Smooth muscle cell (in vitro differentiated cells): Measurements from ENCODE around the gene MRPL1. TPM values are rescaled to one million over a fixed set of nuclear protein-coding genes. Genes with fewer than 3 reads are reported as not detected.

ENCODE experiments used
- DNase-seq: peaks from one replicate; lab custom pipeline; 2025; ENCODE audit not compliant: unreplicated experiment; lab: John Stamatoyannopoulos, UW
- H2AFZ ChIP-seq: fragments of 200-600 bp; sonication (generic); 2 replicates; pipeline ENCODE4 v1.6.0; 2016; ENCODE audit warnings: antibody characterized with exemption, low read depth, mild to moderate bottlenecking
- H3F3A ChIP-seq: fragments of 200-600 bp; sonication (generic); 2 replicates; pipeline ENCODE4 v1.6.0; 2017; ENCODE audit warnings: antibody characterized with exemption, low read depth
- H3K27ac ChIP-seq: fragments of 200-600 bp; sonication (generic); 2 replicates; pipeline ENCODE4 v1.5.1; 2016; ENCODE audit warnings: low read depth, mild to moderate bottlenecking
- H3K27me3 ChIP-seq: fragments of 200-600 bp; sonication (generic); 2 replicates; pipeline ENCODE4 v1.6.1; 2016; ENCODE audit warnings: low read depth, mild to moderate bottlenecking
- H3K36me3 ChIP-seq: fragments of 200-600 bp; sonication (generic); 2 replicates; pipeline ENCODE4 v1.5.1; 2016; ENCODE audit warnings: low read depth
- H3K4me1 ChIP-seq: fragments of 200-600 bp; sonication (generic); 2 replicates; pipeline ENCODE4 v1.5.1; 2016; ENCODE audit warnings: low read depth
- H3K4me2 ChIP-seq: fragments of 200-600 bp; sonication (generic); 2 replicates; pipeline ENCODE4 v1.6.0; 2016; ENCODE audit warnings: mild to moderate bottlenecking
- H3K4me3 ChIP-seq: fragments of 200-600 bp; sonication (generic); 2 replicates; pipeline ENCODE4 v1.5.1; 2016; ENCODE audit warnings: mild to moderate bottlenecking
- H3K79me2 ChIP-seq: fragments of 200-600 bp; sonication (generic); 2 replicates; pipeline ENCODE4 v1.6.0; 2016; ENCODE audit warnings: low read depth, mild to moderate bottlenecking
- H3K9ac ChIP-seq: fragments of 200-600 bp; sonication (generic); 2 replicates; pipeline ENCODE4 v1.6.0; 2016; ENCODE audit warnings: low read depth
- H3K9me3 ChIP-seq: fragments of 200-600 bp; sonication (generic); replicated peaks from 2 replicates; pipeline ENCODE4 v1.5.1; 2016; ENCODE audit warnings: low read depth
- H4K20me1 ChIP-seq: fragments of 200-600 bp; sonication (generic); 2 replicates; pipeline ENCODE4 v1.6.0; 2016; ENCODE audit warnings: low read depth
- WGBS: methylation state at CpG from one replicate; pipeline ENCODE4 v1.1.7; 2016; ENCODE audit warnings: low lambda C conversion rate; 5-methylcytosine and 5-hydroxymethylcytosine counted together
- polyA plus RNA-seq: library from polyadenylated mRNA; unstranded; fragments of >200 nt; fragmentation: Nextera tagmentation; extraction: Ambion mirVana; gene quantifications from 2 replicates; pipeline ENCODE4 v1.2.1, GENCODE V29; 2016
- total RNA-seq: library from RNA; depleted of rRNA; stranded (reverse); fragments of >200 nt; gene quantifications from 2 replicates; pipeline ENCODE4 v1.2.3, GENCODE V29; 2014
- TF ChIP-seq, protein P1 (sequence below): fragments of 200-600 bp; sonication (generic); IDR thresholded peaks from 2 replicates; pipeline ENCODE4 v1.5.1; 2017; ENCODE audit warnings: borderline replicate concordance, mild to moderate bottlenecking, antibody characterized with exemption; ENCODE audit not compliant: insufficient read depth, poor library complexity, severe bottlenecking

The MRPL1 gene
- total and polyA plus RNA-seq, 2 experiments from 2014 or later = 20.2 to 31.6 TPM

DNA sequence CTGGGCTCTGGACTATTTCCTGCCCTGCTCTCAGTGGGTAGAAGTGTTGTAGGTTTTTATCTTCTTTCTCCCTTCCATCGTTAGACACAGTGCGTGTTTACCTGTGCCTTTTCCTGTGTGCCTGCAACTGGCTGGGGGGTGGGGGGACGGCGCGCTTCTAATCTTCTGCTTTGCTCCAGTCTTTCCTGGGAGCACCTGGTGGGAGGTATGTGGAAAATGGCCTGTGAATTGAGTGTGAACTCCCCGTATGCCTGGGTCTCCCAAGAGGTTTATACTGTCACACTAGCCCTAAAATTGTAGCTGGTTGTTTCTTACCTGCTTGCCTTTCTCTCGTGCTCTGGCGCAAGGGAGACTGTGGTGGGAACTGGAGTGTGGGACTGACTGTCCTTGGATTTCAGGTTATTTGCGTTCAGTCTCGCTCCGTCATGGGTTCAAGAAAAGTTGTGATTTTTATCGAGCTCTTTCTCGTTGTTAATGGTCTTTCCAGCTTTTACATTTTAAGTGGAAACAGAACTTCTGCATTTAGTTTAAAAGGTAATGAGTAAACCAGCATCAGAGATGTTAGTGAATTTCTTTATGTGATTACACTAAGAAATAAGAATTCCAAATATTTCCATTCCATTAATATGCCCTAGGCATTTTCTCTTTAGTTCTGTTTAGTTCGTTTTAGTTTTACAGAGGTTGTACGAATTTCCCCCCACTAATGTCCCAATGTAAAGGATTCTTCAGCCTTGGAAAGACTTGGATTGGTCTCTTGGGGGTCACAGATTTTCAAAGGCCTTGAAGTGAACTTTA, 15.3 kb downstream of the MRPL1 start:
- peaks cover 22% of the 10 kb centered on the region for H3K79me2 ChIP-seq
- TF ChIP-seq, protein P1, sequence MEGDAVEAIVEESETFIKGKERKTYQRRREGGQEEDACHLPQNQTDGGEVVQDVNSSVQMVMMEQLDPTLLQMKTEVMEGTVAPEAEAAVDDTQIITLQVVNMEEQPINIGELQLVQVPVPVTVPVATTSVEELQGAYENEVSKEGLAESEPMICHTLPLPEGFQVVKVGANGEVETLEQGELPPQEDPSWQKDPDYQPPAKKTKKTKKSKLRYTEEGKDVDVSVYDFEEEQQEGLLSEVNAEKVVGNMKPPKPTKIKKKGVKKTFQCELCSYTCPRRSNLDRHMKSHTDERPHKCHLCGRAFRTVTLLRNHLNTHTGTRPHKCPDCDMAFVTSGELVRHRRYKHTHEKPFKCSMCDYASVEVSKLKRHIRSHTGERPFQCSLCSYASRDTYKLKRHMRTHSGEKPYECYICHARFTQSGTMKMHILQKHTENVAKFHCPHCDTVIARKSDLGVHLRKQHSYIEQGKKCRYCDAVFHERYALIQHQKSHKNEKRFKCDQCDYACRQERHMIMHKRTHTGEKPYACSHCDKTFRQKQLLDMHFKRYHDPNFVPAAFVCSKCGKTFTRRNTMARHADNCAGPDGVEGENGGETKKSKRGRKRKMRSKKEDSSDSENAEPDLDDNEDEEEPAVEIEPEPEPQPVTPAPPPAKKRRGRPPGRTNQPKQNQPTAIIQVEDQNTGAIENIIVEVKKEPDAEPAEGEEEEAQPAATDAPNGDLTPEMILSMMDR = no peak

DNA sequence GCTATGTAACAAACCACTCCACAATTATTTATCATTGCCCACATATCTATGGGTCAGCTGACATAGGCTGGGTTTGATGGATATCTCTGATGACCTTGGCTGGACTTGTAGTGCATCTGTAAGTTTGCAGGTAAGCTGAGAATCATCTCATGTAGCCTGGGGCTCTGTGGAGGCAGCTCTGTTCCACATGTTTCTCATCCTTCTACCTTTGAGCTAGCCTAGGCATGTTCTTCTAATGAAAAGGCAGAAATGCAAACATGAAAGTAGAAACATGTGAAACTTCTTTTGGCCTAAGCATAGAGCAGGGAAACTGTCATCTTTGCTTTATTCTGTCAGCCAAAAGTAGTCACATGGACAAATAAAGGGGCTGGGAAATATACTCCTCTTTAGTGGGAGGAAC, 18.2 kb downstream of the MRPL1 start:
- Histone ChIP-seq H3K79me2 (peaks cover 22% of the 10 kb centered on the region), H3K27ac (peak overlapping the region; percentile 64), H3F3A (no peaks in the 10 kb centered on the region)

More for the DNA sequence above, 15.3 kb downstream of the MRPL1 start:
- Histone ChIP-seq H3K9me3 (no peaks in the 10 kb centered on the region), H4K20me1 (peaks cover 16% of the 10 kb centered on the region), H3K4me3 (no peak overlapping the region), H3K4me1 (no peaks in the 10 kb centered on the region), H3K9ac (no peak overlapping the region), H3K4me2 (no peak overlapping the region), H3K27me3 (no peaks in the 10 kb centered on the region), H2AFZ (no peak overlapping the region), H3K36me3 (no peaks in the 10 kb centered on the region), H3K27ac (no peak overlapping the region), H3F3A (no peaks in the 10 kb centered on the region)
- 92% methylated on average over 15 of the region's 15 CpGs for WGBS
- no peak for DNase-seq

DNA sequence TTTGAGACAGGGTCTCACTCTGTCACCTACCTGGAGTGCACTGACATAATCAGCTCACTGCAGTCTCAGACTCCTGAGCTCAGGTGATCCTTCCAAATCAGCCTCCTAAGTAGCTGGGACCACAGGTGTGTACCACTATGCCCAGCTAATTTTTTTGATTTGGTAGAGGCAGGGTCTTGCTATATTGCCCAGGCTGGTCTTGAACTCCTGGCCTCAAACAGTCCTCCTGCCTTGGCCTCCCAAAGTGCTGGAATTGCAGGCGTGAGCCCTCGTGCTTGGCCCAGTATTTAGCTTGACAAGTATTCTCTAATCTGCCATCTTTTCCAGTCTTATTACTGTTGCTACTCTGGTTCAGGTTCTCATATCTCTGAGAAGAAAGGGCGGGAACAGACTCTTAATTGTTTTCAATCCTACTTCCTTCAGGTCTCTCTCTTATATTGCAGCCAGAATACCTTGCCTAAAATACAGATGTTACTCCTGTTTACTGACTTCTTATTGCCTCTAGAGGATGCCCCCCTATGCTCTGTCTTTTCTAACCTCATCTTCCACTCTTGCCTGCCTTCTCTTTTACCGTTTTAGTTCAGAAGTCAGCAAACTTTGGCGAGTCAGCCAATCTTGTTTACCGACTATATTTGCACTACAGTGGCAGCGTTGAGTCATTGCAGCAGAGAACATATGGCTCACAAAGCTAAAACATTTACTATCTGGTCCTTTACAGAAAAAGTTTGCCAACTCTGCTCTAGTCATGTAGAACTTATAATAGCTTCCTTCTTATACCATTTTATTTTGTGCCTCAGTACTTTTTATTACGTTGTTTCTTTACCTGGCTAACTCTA, 19.0 kb downstream of the MRPL1 start:
- no peaks in the 10 kb centered on the region for H3K4me1 ChIP-seq
- H2AFZ ChIP-seq = no peak overlapping the region
- peak overlapping the region; percentile 62 for H3K4me2 ChIP-seq
- H3F3A ChIP-seq = no peaks in the 10 kb centered on the region
- TF ChIP-seq, protein P1 = no peak
- H3K9ac ChIP-seq = no peak overlapping the region
- DNase-seq = no peak
- H3K79me2 ChIP-seq = peaks cover 15% of the 10 kb centered on the region
- H3K4me3 ChIP-seq = no peak overlapping the region
- WGBS = 65% methylated on average over 8 of the region's 8 CpGs
- H3K27ac ChIP-seq = peak overlapping the region; percentile 64
- peaks cover 16% of the 10 kb centered on the region for H4K20me1 ChIP-seq
- H3K27me3 ChIP-seq = no peaks in the 10 kb centered on the region
- peaks cover 2% of the 10 kb centered on the region for H3K36me3 ChIP-seq
- no peaks in the 10 kb centered on the region for H3K9me3 ChIP-seq

More for the DNA sequence above, 18.2 kb downstream of the MRPL1 start:
- TF ChIP-seq, protein P1 = no peak
- Histone ChIP-seq H3K36me3 (peaks cover 2% of the 10 kb centered on the region), H4K20me1 (peaks cover 16% of the 10 kb centered on the region), H3K27me3 (no peaks in the 10 kb centered on the region), H3K9ac (no peak overlapping the region), H3K4me1 (no peaks in the 10 kb centered on the region), H3K4me3 (no peak overlapping the region), H3K4me2 (no peak overlapping the region), H2AFZ (no peak overlapping the region), H3K9me3 (no peaks in the 10 kb centered on the region)
- no peak for DNase-seq
